PFSK-1 (cell line): ENCODE results near the gene GPR107.

Source experiments
- FOXP2 ChIP-seq: optimal IDR thresholded peaks from 2 replicates; pipeline ENCODE3; 2011; ENCODE audit warnings: borderline replicate concordance, control low read depth, inconsistent platforms; ENCODE audit not compliant: insufficient read depth; ENCODE audit errors: extremely low read length, extremely low read depth
- POLR2AphosphoS5 ChIP-seq: IDR thresholded peaks from 2 replicates; pipeline ENCODE4 v1.6.1; 2012; ENCODE audit warnings: low read depth, mild to moderate bottlenecking, control low read depth, low read length, moderate library complexity
- SIN3A ChIP-seq: IDR thresholded peaks from 2 replicates; pipeline ENCODE4 v1.6.1; 2012; ENCODE audit warnings: mild to moderate bottlenecking, low read length, moderate library complexity, borderline replicate concordance; ENCODE audit not compliant: insufficient read depth
- TAF1 ChIP-seq: IDR thresholded peaks from 2 replicates; pipeline ENCODE4 v1.6.1; 2012; ENCODE audit warnings: low read length, control low read depth, borderline replicate concordance; ENCODE audit not compliant: insufficient read depth
- TF ChIP-seq, protein P1 (sequence below), 2 experiments: IDR thresholded peaks; 2 replicates each; pipeline versions ENCODE4 v1.6.1 to v1.8.0; 2011 to 2012; ENCODE audit warnings: low read depth in 2 of 2, low read length in 2 of 2, control low read depth in 1 of 2, inconsistent platforms in 1 of 2, mild to moderate bottlenecking in 1 of 2, moderate library complexity in 1 of 2; ENCODE audit not compliant: insufficient read depth in 1 of 2

The GPR107 gene

DNA sequence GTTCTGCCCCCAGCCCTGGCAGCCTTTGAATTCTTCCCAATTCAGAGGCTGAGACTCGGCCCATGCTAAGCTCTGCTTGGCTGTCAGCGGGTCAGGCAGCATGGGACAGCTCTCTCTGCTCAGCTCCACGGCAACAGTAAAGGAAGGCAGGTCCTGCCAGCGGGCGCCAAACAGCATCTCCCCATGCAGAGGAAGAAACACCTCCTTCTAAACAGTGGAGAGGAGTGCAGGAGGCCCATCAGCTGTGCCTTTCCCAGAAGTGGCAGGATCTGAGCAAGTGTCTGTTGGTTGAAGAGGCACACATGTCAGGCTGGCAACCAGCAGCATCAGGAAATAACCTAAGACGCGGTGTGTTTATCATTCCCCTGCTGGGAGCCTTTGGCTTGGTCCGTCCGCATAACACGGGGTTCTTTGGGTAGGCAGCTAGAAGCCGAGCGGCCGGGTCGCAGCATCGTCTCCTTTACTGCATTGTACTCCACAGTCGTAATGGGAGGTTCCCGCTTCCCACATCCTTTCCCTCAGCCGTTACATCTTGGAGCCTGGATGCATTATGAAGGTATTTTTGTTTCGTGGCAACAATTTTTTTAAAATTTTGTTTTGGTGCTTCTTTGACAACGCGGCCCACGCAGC lies 75.8 kb downstream of the GPR107 start:
- TF ChIP-seq FOXP2 (no peak), POLR2AphosphoS5 (no peak), SIN3A (no peak), TAF1 (no peak)
- TF ChIP-seq, protein P1, sequence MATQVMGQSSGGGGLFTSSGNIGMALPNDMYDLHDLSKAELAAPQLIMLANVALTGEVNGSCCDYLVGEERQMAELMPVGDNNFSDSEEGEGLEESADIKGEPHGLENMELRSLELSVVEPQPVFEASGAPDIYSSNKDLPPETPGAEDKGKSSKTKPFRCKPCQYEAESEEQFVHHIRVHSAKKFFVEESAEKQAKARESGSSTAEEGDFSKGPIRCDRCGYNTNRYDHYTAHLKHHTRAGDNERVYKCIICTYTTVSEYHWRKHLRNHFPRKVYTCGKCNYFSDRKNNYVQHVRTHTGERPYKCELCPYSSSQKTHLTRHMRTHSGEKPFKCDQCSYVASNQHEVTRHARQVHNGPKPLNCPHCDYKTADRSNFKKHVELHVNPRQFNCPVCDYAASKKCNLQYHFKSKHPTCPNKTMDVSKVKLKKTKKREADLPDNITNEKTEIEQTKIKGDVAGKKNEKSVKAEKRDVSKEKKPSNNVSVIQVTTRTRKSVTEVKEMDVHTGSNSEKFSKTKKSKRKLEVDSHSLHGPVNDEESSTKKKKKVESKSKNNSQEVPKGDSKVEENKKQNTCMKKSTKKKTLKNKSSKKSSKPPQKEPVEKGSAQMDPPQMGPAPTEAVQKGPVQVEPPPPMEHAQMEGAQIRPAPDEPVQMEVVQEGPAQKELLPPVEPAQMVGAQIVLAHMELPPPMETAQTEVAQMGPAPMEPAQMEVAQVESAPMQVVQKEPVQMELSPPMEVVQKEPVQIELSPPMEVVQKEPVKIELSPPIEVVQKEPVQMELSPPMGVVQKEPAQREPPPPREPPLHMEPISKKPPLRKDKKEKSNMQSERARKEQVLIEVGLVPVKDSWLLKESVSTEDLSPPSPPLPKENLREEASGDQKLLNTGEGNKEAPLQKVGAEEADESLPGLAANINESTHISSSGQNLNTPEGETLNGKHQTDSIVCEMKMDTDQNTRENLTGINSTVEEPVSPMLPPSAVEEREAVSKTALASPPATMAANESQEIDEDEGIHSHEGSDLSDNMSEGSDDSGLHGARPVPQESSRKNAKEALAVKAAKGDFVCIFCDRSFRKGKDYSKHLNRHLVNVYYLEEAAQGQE (IDR thresholded peaks at IDR 0.05; ENCODE audit: insufficient read depth in 1 of 2, low read depth in 2 of 2, low read length in 2 of 2) = no peak

- TF ChIP-seq SIN3A = no peak
- no peak for TF ChIP-seq FOXP2
- TF ChIP-seq TAF1 = no peak
- TF ChIP-seq POLR2AphosphoS5 = no peak
- TF ChIP-seq, protein P1 (IDR thresholded peaks at IDR 0.05; ENCODE audit: insufficient read depth in 1 of 2, low read depth in 2 of 2, low read length in 2 of 2) = no peak
These were observed 79.0 kb downstream of the GPR107 start for GRCh38 chr9:130132746-130133145.

GRCh38 chr9:130137081-130137640 lies 83.5 kb downstream of the GPR107 start:
- TF ChIP-seq SIN3A (no peak), FOXP2 (no peak), POLR2AphosphoS5 (no peak), TAF1 (no peak)
- TF ChIP-seq, protein P1 (IDR thresholded peaks at IDR 0.05; ENCODE audit: insufficient read depth in 1 of 2, low read depth in 2 of 2, low read length in 2 of 2) = no peak

DNA sequence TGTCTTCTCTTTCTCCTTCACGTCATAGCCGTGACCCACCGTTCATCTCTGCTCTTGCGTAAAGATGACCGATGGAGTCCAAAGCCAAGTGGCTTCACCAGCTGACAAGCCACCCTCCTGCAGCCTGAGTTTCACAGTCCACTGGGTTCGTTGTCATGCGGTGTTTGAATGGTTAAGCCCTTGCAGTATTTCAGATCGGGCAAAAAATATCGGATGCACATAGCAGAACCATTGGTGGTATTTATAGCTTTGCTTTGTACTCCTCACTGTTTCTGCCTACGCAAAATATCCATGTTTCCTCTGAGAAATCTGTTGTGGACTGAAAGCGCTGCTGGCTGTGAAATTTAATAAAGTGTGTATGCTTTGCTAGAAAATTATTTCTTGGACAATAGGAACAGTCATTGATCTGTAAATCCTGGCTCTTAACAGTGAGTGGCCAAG lies 84.0 kb downstream of the GPR107 start:
- TF ChIP-seq SIN3A (no peak), FOXP2 (no peak), POLR2AphosphoS5 (no peak), TAF1 (no peak)
- TF ChIP-seq, protein P1 (IDR thresholded peaks at IDR 0.05; ENCODE audit: insufficient read depth in 1 of 2, low read depth in 2 of 2, low read length in 2 of 2) = no peak
